GM18870 (cell line): ENCODE results near the gene RSBN1L.
A peak's percentile ranks its signal among the peaks of the same experiment; 100 is the strongest.
"Not testable (repeated sequence)": the region's sequence is repeated elsewhere in the genome, so short reads cannot be mapped to it uniquely, and the experiment has no call there.

ENCODE experiments used
- ATAC-seq: cut with Tn5 transposase; IDR thresholded peaks from one replicate; pipeline ENCODE4 v1.9.1; 2021; ENCODE audit warnings: moderate library complexity; ENCODE audit not compliant: unreplicated experiment

The RSBN1L gene

GRCh38 chr7:77687100-77687746 lies 9.0 kb upstream of the RSBN1L start:
- no peak for ATAC-seq

- peak; percentile 43 for ATAC-seq
These were observed 8.5 kb upstream of the RSBN1L start for GRCh38 chr7:77687747-77688144.

- no peak for ATAC-seq
These were observed 6.0 kb upstream of the RSBN1L start for GRCh38 chr7:77690289-77690688.

- ATAC-seq, result no peak
These were observed 4.3 kb upstream of the RSBN1L start for GRCh38 chr7:77691892-77692491.

GRCh38 chr7:77693830-77694583 lies 2.3 kb upstream of the RSBN1L start:
- ATAC-seq, result no peak

- peak; percentile 3 for ATAC-seq
These were observed 630 bp downstream of the RSBN1L start for GRCh38 chr7:77696643-77697534.

- ATAC-seq, result no peak
These were observed 1.2 kb downstream of the RSBN1L start for GRCh38 chr7:77697535-77697831.

GRCh38 chr7:77698042-77698625 lies 1.9 kb downstream of the RSBN1L start:
- ATAC-seq, result no peak

GRCh38 chr7:77699056-77699455 lies 2.8 kb downstream of the RSBN1L start:
- peak; percentile 52 for ATAC-seq

- no peak for ATAC-seq
These were observed 6.3 kb downstream of the RSBN1L start for GRCh38 chr7:77702513-77702912.

- ATAC-seq, result no peak
These were observed 6.8 kb downstream of the RSBN1L start for GRCh38 chr7:77702968-77703472.

GRCh38 chr7:77703669-77704068 lies 7.4 kb downstream of the RSBN1L start:
- ATAC-seq, result not testable (repeated sequence)

GRCh38 chr7:77707504-77707992 lies 11.3 kb downstream of the RSBN1L start:
- no peak for ATAC-seq

GRCh38 chr7:77710067-77710466 lies 13.8 kb downstream of the RSBN1L start:
- ATAC-seq, result no peak

GRCh38 chr7:77710861-77711260 lies 14.6 kb downstream of the RSBN1L start:
- no peak for ATAC-seq

GRCh38 chr7:77714195-77714594 lies 17.9 kb downstream of the RSBN1L start:
- no peak for ATAC-seq

GRCh38 chr7:77714931-77715330 lies 18.7 kb downstream of the RSBN1L start:
- not testable (repeated sequence) for ATAC-seq

GRCh38 chr7:77716804-77717203 lies 20.5 kb downstream of the RSBN1L start:
- no peak for ATAC-seq

GRCh38 chr7:77717566-77717965 lies 21.3 kb downstream of the RSBN1L start:
- not testable (repeated sequence) for ATAC-seq

- ATAC-seq, result no peak
These were observed 31.3 kb downstream of the RSBN1L start for GRCh38 chr7:77727527-77727926.
